HEK293 (cell line): ENCODE results near the gene ENGASE.

Experiments
- CTCF ChIA-PET: fragments of 350-600 bp; formaldehyde crosslinking; extraction: SDS; loops from one replicate; lab custom pipeline; 2021; ENCODE audit warnings: antibody characterized with exemption; lab: Yijun Ruan, JAX
- POLR2A ChIA-PET: fragments of 300-600 bp; formaldehyde crosslinking; extraction: SDS; loops from one replicate; lab custom pipeline; 2020; ENCODE audit warnings: antibody characterized with exemption, inconsistent platforms; lab: Yijun Ruan, JAX
- H3K27ac ChIP-seq: fragments of 200-500 bp; sonication (Bioruptor generic); 2 replicates; pipeline ENCODE4 v1.5.1; 2014; ENCODE audit warnings: low read depth, low read length, control low read depth, inconsistent platforms; ENCODE audit errors: extremely low read depth
- H3K36me3 ChIP-seq, 2 experiments: fragments of 200-500 bp in 1 of 2; sonication (Bioruptor generic) in 1 of 2; 1 replicate in 1 of 2; 2 replicates in 1 of 2; pipeline ENCODE4 v1.5.1; 2014 to 2017; ENCODE audit warnings: inconsistent platforms in 2 of 2, low read length in 2 of 2; ENCODE audit not compliant: control insufficient read depth in 2 of 2, insufficient read depth in 1 of 2
- H3K4me1 ChIP-seq: fragments of 200-500 bp; sonication (Bioruptor generic); 2 replicates; pipeline ENCODE4 v1.5.1; 2014; ENCODE audit warnings: mild to moderate bottlenecking, low read length, inconsistent platforms; ENCODE audit not compliant: control insufficient read depth, insufficient read depth
- H3K4me3 ChIP-seq: 2 replicates; pipeline ENCODE4 v1.5.1; 2011; ENCODE audit warnings: low read depth, mild to moderate bottlenecking, control low read depth, low read length, moderate library complexity
- H3K9me3 ChIP-seq: fragments of 200-500 bp; sonication (Bioruptor generic); 2 replicates; pipeline ENCODE4 v1.5.1; 2014; ENCODE audit warnings: low read depth, low read length, inconsistent platforms; ENCODE audit not compliant: control insufficient read depth, insufficient read depth
- REPIN1 ChIP-seq: fragments of 450-650 bp; formaldehyde crosslinking; IDR thresholded peaks from 2 replicates; pipeline ENCODE4 v1.5.1; 2017; ENCODE audit warnings: missing biosample characterization, missing genetic modification characterization, low read depth
- ZNF157 ChIP-seq: fragments of 450-650 bp; formaldehyde crosslinking; IDR thresholded peaks from 2 replicates; pipeline ENCODE4 v1.5.1; 2016; ENCODE audit warnings: missing biosample characterization, missing genetic modification characterization
- ZNF600 ChIP-seq: fragments of 450-650 bp; formaldehyde crosslinking; IDR thresholded peaks from 2 replicates; pipeline ENCODE4 v1.5.1; 2016; ENCODE audit warnings: missing biosample characterization, missing genetic modification characterization
- TF ChIP-seq, protein P1 (sequence below): fragments of 450-650 bp; formaldehyde crosslinking; IDR thresholded peaks from 2 replicates; pipeline ENCODE4 v1.5.1; 2016; ENCODE audit warnings: missing biosample characterization, missing genetic modification characterization

The ENGASE gene

DNA sequence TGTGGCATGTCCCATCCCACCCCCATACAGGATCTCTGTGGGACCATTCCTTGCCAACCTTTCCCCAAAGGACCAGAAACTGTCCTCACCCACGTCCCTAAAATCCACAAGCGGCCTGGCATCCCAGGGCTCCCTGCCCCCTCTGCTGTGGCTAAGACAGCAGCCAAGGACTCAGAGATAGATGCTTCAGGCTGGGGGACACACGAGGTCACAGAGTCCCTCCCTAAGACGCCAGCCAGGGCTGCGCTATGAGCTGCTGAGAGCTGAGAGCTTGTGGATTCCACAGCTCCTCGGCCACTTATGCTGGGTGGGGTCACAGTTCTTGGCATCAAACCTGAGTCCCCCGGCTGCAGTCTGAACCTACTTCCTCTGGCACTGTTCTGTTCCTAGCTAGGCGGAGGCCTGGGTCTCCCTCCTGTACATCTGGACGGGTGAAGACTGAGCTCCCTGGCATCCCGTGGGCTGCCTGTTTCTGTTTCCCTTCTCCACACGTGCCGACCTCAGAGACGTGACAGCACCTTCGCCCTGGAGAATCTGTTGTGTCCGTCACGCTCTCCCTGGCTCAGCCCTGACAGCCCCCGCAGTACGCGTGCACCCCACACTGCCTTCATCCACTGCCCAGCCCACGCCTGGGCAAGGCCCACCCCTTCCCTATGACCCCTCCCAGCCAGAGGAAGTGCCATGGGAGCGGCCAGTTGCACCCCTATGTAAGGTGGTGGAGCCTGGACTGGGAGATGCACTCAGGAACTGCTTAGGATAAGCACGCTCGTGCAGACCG, 61.2 kb downstream of the ENGASE start:
- no peaks in the 10 kb centered on the region for H3K36me3 ChIP-seq
- TF ChIP-seq ZNF157 (peak; percentile 92), REPIN1 (tag by site-specific recombination) (no peak), ZNF600 (peak; percentile 65; the same call in 1 of the 2 replicates)
- TF ChIP-seq, protein P1, sequence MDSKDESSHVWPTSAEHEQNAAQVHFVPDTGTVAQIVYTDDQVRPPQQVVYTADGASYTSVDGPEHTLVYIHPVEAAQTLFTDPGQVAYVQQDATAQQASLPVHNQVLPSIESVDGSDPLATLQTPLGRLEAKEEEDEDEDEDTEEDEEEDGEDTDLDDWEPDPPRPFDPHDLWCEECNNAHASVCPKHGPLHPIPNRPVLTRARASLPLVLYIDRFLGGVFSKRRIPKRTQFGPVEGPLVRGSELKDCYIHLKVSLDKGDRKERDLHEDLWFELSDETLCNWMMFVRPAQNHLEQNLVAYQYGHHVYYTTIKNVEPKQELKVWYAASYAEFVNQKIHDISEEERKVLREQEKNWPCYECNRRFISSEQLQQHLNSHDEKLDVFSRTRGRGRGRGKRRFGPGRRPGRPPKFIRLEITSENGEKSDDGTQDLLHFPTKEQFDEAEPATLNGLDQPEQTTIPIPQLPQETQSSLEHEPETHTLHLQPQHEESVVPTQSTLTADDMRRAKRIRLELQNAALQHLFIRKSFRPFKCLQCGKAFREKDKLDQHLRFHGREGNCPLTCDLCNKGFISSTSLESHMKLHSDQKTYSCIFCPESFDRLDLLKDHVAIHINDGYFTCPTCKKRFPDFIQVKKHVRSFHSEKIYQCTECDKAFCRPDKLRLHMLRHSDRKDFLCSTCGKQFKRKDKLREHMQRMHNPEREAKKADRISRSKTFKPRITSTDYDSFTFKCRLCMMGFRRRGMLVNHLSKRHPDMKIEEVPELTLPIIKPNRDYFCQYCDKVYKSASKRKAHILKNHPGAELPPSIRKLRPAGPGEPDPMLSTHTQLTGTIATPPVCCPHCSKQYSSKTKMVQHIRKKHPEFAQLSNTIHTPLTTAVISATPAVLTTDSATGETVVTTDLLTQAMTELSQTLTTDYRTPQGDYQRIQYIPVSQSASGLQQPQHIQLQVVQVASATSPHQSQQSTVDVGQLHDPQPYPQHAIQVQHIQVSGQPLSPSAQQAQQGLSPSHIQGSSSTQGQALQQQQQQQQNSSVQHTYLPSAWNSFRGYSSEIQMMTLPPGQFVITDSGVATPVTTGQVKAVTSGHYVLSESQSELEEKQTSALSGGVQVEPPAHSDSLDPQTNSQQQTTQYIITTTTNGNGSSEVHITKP (tag by site-specific recombination) = 0 out of 2 replicates have a peak, but pooled peaks have one; percentile 14
- CTCF ChIA-PET = no interaction called here
- no peaks in the 10 kb centered on the region for H3K9me3 ChIP-seq
- H3K4me1 ChIP-seq = no peaks in the 10 kb centered on the region
- H3K4me3 ChIP-seq = no peak overlapping the region
- POLR2A ChIA-PET = no interaction called here
- no peak overlapping the region for H3K27ac ChIP-seq
